ENCODE measurements around the gene KRTAP15-1.

DNA sequence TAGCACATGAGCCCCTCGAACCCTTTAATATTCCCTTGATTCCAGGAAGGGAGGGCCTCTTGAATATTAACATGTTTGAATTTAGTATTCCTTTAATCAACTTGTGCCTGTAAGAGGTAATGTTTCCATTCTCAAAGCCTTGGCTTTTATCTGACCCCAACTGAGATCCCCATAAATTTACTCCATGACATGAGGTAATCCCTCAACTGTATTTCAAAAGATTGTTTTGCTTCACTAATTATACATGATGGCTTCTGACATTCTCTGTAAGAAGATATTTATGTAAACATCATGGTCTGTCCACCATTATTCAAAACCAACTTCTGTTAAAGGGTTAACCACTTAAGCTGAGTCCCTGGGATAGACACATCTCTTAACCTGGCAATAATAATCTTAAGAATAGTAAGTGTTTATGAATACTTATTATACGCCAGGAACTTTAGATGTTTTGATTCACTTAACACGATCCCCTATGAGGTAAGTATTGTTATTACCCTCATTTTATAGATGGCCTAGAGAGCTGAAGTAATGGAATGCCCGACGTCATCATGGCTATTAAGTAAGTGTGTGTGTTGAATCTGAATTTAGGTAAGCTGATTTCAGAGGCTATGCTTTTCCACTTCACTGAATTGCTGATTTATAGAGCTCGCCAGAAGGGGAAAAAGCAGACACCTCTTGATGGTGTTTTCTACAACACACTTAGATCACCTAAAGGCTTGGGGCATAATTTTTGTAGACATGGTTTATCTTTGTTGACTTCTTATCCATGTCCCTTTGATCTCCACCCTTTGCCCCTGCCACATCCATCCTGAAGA is 29.0 kb downstream of the KRTAP15-1 start:
- TF ChIP-seq, protein P1, sequence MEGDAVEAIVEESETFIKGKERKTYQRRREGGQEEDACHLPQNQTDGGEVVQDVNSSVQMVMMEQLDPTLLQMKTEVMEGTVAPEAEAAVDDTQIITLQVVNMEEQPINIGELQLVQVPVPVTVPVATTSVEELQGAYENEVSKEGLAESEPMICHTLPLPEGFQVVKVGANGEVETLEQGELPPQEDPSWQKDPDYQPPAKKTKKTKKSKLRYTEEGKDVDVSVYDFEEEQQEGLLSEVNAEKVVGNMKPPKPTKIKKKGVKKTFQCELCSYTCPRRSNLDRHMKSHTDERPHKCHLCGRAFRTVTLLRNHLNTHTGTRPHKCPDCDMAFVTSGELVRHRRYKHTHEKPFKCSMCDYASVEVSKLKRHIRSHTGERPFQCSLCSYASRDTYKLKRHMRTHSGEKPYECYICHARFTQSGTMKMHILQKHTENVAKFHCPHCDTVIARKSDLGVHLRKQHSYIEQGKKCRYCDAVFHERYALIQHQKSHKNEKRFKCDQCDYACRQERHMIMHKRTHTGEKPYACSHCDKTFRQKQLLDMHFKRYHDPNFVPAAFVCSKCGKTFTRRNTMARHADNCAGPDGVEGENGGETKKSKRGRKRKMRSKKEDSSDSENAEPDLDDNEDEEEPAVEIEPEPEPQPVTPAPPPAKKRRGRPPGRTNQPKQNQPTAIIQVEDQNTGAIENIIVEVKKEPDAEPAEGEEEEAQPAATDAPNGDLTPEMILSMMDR (IDR thresholded peaks at IDR 0.05 in 8 of 11, conservative IDR thresholded peaks at IDR 0.05 in 3 of 11), result no peak
- TF ChIP-seq POLR2A (IDR thresholded peaks at IDR 0.05), result no peak
